Testis (tissue), 2 donors: ENCODE measurements around the gene FUT4.

Experiments used
- CTCF ChIP-seq, 3 experiments: fragments of 450-650 bp in 2 of 3; fragments of 200-600 bp in 1 of 3; sonication (generic) in 1 of 3; IDR thresholded peaks; one replicate each; pipeline ENCODE4 v1.5.1; 2016 to 2019; ENCODE audit warnings: antibody characterized with exemption in 3 of 3, mild to moderate bottlenecking in 2 of 3, moderate library complexity in 1 of 3
- POLR2A ChIP-seq: fragments of 450-650 bp; IDR thresholded peaks from one replicate; pipeline ENCODE4 v1.6.1; 2017; ENCODE audit warnings: antibody characterized with exemption, mild to moderate bottlenecking, moderate library complexity

GRCh38 chr11:94595076-94595475 lies 51.4 kb downstream of the FUT4 start:
- TF ChIP-seq CTCF (IDR thresholded peaks at IDR 0.05) (no peak), POLR2A (no peak)
